ENCODE data around the gene ADH7.
"Not testable (repeated sequence)": the region's sequence is repeated elsewhere in the genome, so short reads cannot be mapped to it uniquely, and the experiment has no call there.

ADH7 gene

DNA sequence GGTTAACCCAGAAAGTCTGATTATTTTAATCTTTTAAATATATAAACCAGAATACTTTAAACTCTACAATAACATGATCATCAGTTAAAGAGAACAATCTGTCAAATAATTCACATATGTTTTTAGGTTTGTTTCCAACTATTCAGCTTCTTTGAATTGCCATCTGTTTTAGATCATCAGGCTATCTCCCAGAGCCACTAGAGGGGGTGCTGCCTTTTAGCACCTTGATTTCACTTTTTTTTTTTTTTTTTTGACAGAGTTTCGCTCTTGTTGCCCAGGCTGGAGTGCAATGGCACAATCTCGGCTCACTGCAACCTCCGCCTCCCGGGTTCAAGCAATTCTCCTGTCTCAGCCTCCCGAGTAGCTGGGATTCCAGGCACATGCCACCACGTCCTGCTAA, 57.8 kb downstream of the ADH7 start:
- DNase-seq, result not testable (repeated sequence)

DNA sequence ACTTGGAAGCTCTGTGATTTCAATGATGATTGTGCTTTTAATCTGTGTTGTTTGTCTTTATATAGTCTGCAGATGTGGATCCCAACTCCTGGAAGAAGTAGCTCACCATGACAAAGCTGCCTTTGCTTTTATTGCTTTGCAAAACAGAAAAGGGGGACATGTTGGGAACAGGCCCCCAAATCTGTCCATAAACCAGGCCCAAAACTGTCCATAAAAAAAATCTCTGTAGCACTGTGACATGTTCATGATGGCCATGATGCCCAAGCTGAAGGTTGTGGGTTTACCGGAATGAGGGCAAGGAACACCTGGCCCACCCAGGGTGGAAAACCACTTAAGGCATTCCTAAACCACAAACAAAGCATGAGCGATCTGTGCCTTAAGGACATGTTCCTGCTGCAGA, 62.7 kb downstream of the ADH7 start:
- DNase-seq, result not testable (repeated sequence)

DNA sequence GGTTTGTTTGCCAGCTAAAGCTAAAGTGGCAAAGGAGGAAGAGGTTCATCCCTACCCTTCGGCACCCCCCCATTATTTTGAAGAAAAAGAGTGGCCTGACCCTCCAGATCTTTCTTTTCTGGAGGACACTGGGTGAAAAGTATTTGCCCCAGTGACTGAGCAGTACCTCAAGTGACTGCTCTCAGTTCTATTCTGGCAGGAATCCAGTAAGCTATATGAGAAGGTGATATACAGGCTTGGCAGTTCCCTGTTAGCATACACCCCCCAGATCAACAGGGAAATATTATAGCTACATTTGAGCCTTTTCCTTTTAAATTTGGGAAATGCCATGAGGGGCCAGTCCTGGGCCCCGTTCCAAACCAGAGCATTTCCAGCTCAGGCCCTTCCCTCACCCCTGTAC, 67.3 kb downstream of the ADH7 start:
- not testable (repeated sequence) for DNase-seq

DNA sequence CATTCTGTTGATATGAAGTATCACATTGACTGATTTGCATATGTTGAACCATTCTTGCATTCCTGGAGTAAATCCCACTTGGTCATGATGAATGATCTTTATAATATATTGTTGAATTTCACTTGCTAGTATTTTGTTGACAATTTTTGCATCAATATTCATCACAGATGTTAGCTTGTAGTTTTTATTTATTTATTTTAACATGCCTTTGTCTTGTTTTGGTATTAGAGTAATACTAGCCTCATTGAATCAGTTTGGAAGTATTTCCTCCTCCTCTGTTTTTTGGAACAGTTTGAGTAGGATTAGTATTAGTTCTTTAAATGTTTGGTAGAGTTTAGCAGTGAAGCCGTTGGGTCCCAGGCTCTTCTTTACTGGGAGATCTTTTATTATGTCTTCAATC, 68.7 kb downstream of the ADH7 start:
- no peak for DNase-seq

DNA sequence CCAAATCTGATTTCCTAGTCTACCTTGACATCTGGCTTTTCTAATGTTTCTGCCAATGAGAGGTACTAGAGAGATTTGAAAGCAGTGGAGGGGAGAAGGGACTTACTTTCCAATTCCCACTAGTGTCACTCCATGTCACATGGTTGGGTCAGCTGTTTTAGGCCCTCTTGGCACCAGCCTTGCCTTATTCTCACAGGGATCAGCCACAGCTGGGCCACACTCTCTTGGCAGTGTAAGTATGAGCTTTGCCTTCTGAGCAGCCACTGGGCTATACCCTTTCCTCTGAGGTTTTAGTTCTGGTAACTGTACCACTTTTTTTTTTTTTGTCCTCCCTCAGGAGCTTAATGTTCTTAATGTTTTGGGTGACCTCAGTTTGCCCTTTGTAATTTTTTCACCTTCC, 72.4 kb downstream of the ADH7 start:
- no peak for DNase-seq
